Measurements from ENCODE around the gene SPOCK1. TPM values are rescaled to one million over a fixed set of nuclear protein-coding genes. Genes with fewer than 3 reads are reported as not detected.

Gene SPOCK1
- polyA plus RNA-seq, 1 experiment, result 76.0 TPM

DNA sequence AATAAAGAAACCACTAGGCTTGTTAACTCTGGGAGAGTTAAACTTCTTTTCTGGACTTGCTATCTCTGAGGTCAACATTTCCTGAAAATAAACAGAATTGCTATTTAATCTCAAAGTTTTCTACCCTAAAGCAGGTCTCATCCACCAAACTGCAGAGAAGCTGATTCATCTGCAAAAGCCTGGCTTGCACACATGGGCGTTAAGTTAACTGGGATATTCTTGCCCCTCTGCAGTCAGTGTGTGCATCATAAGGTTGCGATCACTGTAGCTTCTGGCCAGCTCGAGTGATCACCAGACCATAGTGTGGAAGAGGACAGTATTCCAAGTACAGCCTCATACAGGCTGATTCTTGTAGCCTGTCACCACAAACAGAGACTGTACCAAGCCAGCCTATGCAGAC lies 99.2 kb downstream of the SPOCK1 start:
- no peak for DNase-seq (ENCODE audit: low read depth, low spot score)
- Histone ChIP-seq H3K27ac (ENCODE audit: low read depth, low read length) (no peak overlapping the region), H3K4me3 (ENCODE audit: low read depth, low read length) (no peak overlapping the region), H3K9me3 (ENCODE audit: control insufficient read depth, insufficient read depth, low read length) (no peaks in the 10 kb centered on the region), H3K27me3 (ENCODE audit: control insufficient read depth, insufficient read depth, low read length) (no peaks in the 10 kb centered on the region)
- ChIA-PET CTCF (no interaction called here), POLR2A (no interaction called here)
- TF ChIP-seq, protein P1, sequence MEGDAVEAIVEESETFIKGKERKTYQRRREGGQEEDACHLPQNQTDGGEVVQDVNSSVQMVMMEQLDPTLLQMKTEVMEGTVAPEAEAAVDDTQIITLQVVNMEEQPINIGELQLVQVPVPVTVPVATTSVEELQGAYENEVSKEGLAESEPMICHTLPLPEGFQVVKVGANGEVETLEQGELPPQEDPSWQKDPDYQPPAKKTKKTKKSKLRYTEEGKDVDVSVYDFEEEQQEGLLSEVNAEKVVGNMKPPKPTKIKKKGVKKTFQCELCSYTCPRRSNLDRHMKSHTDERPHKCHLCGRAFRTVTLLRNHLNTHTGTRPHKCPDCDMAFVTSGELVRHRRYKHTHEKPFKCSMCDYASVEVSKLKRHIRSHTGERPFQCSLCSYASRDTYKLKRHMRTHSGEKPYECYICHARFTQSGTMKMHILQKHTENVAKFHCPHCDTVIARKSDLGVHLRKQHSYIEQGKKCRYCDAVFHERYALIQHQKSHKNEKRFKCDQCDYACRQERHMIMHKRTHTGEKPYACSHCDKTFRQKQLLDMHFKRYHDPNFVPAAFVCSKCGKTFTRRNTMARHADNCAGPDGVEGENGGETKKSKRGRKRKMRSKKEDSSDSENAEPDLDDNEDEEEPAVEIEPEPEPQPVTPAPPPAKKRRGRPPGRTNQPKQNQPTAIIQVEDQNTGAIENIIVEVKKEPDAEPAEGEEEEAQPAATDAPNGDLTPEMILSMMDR (IDR thresholded peaks at IDR 0.05; ENCODE audit: low read depth, low read length), result no peak

DNA sequence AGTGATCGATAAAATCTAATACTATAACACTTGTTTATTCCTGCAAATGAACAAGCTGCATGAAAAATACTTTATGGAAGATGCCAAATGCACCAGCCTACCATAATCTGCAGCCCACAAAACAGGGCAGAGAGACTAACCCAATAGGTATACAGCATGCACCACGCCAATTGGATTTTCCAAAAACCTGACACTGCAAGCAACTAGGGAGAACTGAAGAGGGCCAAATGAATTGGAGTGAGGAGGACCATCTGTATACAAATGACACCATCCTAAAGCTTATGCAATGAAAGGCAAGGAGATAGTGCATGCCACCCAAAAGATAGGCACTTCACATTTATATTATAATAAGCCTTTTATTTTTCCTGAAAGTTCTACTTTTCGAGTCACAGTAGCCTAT lies 100.4 kb downstream of the SPOCK1 start:
- no peak for DNase-seq (ENCODE audit: low read depth, low spot score)
- H3K4me3 ChIP-seq (ENCODE audit: low read depth, low read length), result no peak overlapping the region
- ChIA-PET POLR2A (no interaction called here), CTCF (interaction anchor here (1.0 kb wide), 1 partner anchor 79 kb away, joined by 5 read pairs; no protein-coding TSS in a partner anchor)
- no peak overlapping the region for H3K27ac ChIP-seq (ENCODE audit: low read depth, low read length)
- TF ChIP-seq, protein P1 (IDR thresholded peaks at IDR 0.05; ENCODE audit: low read depth, low read length), result no peak
- no peaks in the 10 kb centered on the region for H3K27me3 ChIP-seq (ENCODE audit: control insufficient read depth, insufficient read depth, low read length)
- H3K9me3 ChIP-seq (ENCODE audit: control insufficient read depth, insufficient read depth, low read length), result no peaks in the 10 kb centered on the region

DNA sequence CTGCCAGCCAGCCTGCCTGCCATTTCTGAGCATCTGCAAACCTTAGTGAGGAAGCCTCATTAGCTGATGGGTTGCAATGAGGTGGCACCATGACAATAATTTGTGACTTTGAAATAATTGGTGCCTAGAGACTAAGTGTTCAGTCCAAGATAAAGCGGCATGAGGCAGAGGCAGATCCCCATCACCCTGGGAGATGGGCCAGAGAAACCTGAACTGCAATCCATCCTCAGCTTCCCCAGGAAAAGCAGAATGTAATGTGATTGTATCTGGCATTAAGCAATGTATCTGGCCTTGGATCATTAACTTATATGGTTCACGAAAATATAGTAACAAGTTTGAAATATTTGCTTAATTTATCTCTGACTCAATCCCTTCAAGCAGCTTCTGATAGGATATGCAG lies 101.0 kb downstream of the SPOCK1 start:
- TF ChIP-seq, protein P1 (IDR thresholded peaks at IDR 0.05; ENCODE audit: low read depth, low read length), result no peak
- no peaks in the 10 kb centered on the region for H3K27me3 ChIP-seq (ENCODE audit: control insufficient read depth, insufficient read depth, low read length)
- no peak for DNase-seq (ENCODE audit: low read depth, low spot score)
- H3K9me3 ChIP-seq (ENCODE audit: control insufficient read depth, insufficient read depth, low read length), result no peaks in the 10 kb centered on the region
- no peak overlapping the region for H3K4me3 ChIP-seq (ENCODE audit: low read depth, low read length)
- ChIA-PET POLR2A (no interaction called here), CTCF (no interaction called here)
- H3K27ac ChIP-seq (ENCODE audit: low read depth, low read length), result no peak overlapping the region

DNA sequence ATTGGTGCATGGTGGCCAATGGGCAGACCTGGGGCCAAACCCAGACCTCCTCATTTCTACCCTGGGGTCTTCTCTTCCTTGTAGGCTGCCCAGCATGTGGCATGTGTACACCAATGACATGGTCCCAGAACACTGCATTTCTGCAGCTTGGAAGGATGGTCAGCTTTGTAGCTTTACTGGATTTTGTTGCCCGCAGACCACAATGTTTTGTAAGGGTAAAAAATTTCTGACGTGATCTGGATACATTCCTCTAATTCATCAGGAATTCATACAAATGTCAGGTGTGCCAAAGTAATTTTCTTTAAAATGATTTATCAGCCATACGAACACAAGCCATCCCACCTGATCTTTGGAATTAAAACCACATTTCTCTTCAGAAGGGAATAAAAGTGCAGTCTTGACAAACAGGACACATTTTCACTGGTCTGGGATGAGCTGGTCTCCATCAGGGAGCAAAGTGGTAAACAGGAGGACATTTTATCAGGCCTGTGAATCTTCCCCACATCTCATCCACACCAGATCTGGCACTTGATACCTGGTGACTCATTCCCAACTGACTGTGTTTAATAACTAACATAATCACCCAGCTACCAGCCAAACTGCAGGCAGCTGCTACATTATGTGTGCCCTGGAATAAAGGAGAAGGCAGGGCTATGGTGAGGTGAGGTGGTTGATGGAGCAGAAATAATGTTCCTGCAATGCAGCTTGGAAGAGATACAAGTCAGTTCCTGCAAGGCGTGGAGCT lies 103.9 kb downstream of the SPOCK1 start:
- no peak for DNase-seq (ENCODE audit: low read depth, low spot score)
- H3K27me3 ChIP-seq (ENCODE audit: control insufficient read depth, insufficient read depth, low read length), result no peaks in the 10 kb centered on the region
- no peak overlapping the region for H3K27ac ChIP-seq (ENCODE audit: low read depth, low read length)
- H3K9me3 ChIP-seq (ENCODE audit: control insufficient read depth, insufficient read depth, low read length), result no peaks in the 10 kb centered on the region
- TF ChIP-seq, protein P1 (IDR thresholded peaks at IDR 0.05; ENCODE audit: low read depth, low read length), result no peak
- ChIA-PET POLR2A (no interaction called here), CTCF (interaction anchor here (0.9 kb wide), 2 partner anchors 75 to 104 kb away, joined by 3 read pairs; partner anchors contain the start of gene SPOCK1)
- H3K4me3 ChIP-seq (ENCODE audit: low read depth, low read length), result no peak overlapping the region

DNA sequence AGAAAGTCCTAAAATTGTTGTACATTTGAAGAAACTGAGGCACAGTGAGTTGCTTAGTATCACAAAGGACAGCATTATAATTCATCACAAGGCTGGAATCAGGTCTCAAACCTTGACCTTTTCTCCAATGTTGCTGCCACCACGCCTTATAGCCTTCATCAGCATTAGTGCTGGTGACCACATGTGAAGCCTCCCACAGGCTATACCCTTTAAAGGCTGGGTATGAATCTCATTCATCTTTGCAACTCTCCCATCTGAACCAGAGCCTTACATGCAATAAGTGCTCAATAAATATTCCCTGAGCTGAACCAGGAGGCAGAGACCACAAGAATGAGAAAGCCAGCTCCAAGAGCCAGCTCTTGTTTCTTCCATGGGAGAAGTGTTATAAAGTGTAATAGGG lies 104.7 kb downstream of the SPOCK1 start:
- Histone ChIP-seq H3K4me3 (ENCODE audit: low read depth, low read length) (no peak overlapping the region), H3K9me3 (ENCODE audit: control insufficient read depth, insufficient read depth, low read length) (no peaks in the 10 kb centered on the region), H3K27ac (ENCODE audit: low read depth, low read length) (no peak overlapping the region), H3K27me3 (ENCODE audit: control insufficient read depth, insufficient read depth, low read length) (no peaks in the 10 kb centered on the region)
- CTCF ChIA-PET, result interaction anchor here (0.9 kb wide), 1 partner anchor 74 kb away, joined by 3 read pairs; no protein-coding TSS in a partner anchor
- TF ChIP-seq, protein P1 (IDR thresholded peaks at IDR 0.05; ENCODE audit: low read depth, low read length), result no peak
- DNase-seq (ENCODE audit: low read depth, low spot score), result no peak
- POLR2A ChIA-PET, result no interaction called here

Measured in AG04450 (cell line).